H9 (cell line): ENCODE results near the gene PRR11. TPM values are rescaled to one million over a fixed set of nuclear protein-coding genes. Genes with fewer than 3 reads are reported as not detected.
A peak's percentile ranks its signal among the peaks of the same experiment; 100 is the strongest.

Source experiments
- DNase-seq: peaks from one replicate; pipeline ENCODE4 v3.0.0-alpha.2; 2017
- H2AFZ ChIP-seq: one replicate; pipeline ENCODE4 v1.6.1; 2013; ENCODE audit warnings: mild to moderate bottlenecking, low read length, control low read depth, moderate library complexity
- H2AK5ac ChIP-seq: 2 replicates; pipeline ENCODE4 v1.6.1; 2013; ENCODE audit warnings: low read length, control low read depth, mixed read lengths; ENCODE audit not compliant: insufficient read length
- H2BK120ac ChIP-seq: one replicate; pipeline ENCODE4 v1.6.1; 2013; ENCODE audit warnings: low read depth, mild to moderate bottlenecking, low read length, control low read depth, inconsistent platforms; ENCODE audit not compliant: poor library complexity, severe bottlenecking
- H2BK12ac ChIP-seq: 2 replicates; pipeline ENCODE4 v1.6.1; 2013; ENCODE audit warnings: low read length, control low read depth, mixed read lengths, low read depth; ENCODE audit not compliant: insufficient read length
- H2BK15ac ChIP-seq: 2 replicates; pipeline ENCODE4 v1.6.1; 2013; ENCODE audit warnings: low read depth, low read length, control low read depth
- H2BK20ac ChIP-seq: one replicate; pipeline ENCODE4 v1.6.1; 2013; ENCODE audit warnings: low read depth, mild to moderate bottlenecking, low read length, control low read depth, inconsistent platforms; ENCODE audit not compliant: poor library complexity, severe bottlenecking
- H2BK5ac ChIP-seq: 2 replicates; pipeline ENCODE4 v1.6.1; 2013; ENCODE audit warnings: low read length, control low read depth, mixed read lengths; ENCODE audit not compliant: insufficient read length
- H3K14ac ChIP-seq: 2 replicates; pipeline ENCODE4 v1.6.1; 2013; ENCODE audit warnings: low read length, control low read depth; ENCODE audit not compliant: insufficient read depth
- H3K18ac ChIP-seq: 2 replicates; pipeline ENCODE4 v1.6.1; 2013; ENCODE audit warnings: low read depth, mild to moderate bottlenecking, mixed read lengths, low read length, control low read depth; ENCODE audit not compliant: insufficient read length
- H3K23ac ChIP-seq: 2 replicates; pipeline ENCODE4 v1.6.1; 2013; ENCODE audit warnings: low read length, control low read depth, mixed read lengths, low read depth; ENCODE audit not compliant: insufficient read length
- H3K23me2 ChIP-seq: 2 replicates; pipeline ENCODE4 v1.6.1; 2013; ENCODE audit warnings: low read depth, mild to moderate bottlenecking, mixed read lengths, low read length, control low read depth; ENCODE audit not compliant: insufficient read length, poor library complexity, severe bottlenecking
- H3K27ac ChIP-seq: 2 replicates; pipeline ENCODE4 v1.5.1; 2013; ENCODE audit warnings: low read length, control low read depth, mixed read lengths, low read depth; ENCODE audit not compliant: insufficient read length
- H3K27me3 ChIP-seq: 2 replicates; pipeline ENCODE4 v1.6.1; 2013; ENCODE audit warnings: low read length, control low read depth, inconsistent platforms; ENCODE audit not compliant: insufficient read depth
- H3K4ac ChIP-seq: 2 replicates; pipeline ENCODE4 v1.6.1; 2013; ENCODE audit warnings: low read depth, mild to moderate bottlenecking, control low read depth, inconsistent platforms, low read length, moderate library complexity
- H3K4me1 ChIP-seq: 2 replicates; pipeline ENCODE4 v1.6.1; 2013; ENCODE audit warnings: low read length, control low read depth, inconsistent platforms; ENCODE audit not compliant: insufficient read depth
- H3K4me2 ChIP-seq: 2 replicates; pipeline ENCODE4 v1.6.1; 2013; ENCODE audit warnings: low read length, control low read depth, mixed read lengths; ENCODE audit not compliant: insufficient read length, insufficient read depth
- H3K56ac ChIP-seq: 2 replicates; pipeline ENCODE4 v1.6.1; 2013; ENCODE audit warnings: low read depth, mild to moderate bottlenecking, mixed read lengths, low read length, control low read depth; ENCODE audit not compliant: insufficient read length
- H3K79me1 ChIP-seq: 2 replicates; pipeline ENCODE4 v1.6.1; 2013; ENCODE audit warnings: low read depth, mild to moderate bottlenecking, moderate library complexity, low read length, control low read depth, inconsistent platforms; ENCODE audit not compliant: insufficient read depth, poor library complexity, severe bottlenecking
- H3K79me2 ChIP-seq: 2 replicates; pipeline ENCODE4 v1.6.1; 2013; ENCODE audit warnings: low read length, control low read depth, inconsistent platforms; ENCODE audit not compliant: insufficient read depth
- H3K9ac ChIP-seq: 2 replicates; pipeline ENCODE4 v1.6.1; 2013; ENCODE audit warnings: low read length, control low read depth, mixed read lengths; ENCODE audit not compliant: insufficient read length; ENCODE audit errors: extremely low read depth
- H3K9me3 ChIP-seq: one replicate; pipeline ENCODE4 v1.6.1; 2013; ENCODE audit warnings: low read depth, low read length, inconsistent platforms; ENCODE audit not compliant: control insufficient read depth
- H3T11ph ChIP-seq: one replicate; pipeline ENCODE4 v1.6.1; 2013; ENCODE audit warnings: mild to moderate bottlenecking, low read length, control low read depth, inconsistent platforms
- H4K20me1 ChIP-seq: one replicate; pipeline ENCODE4 v1.6.1; 2013; ENCODE audit not compliant: control insufficient read depth, insufficient read length, insufficient read depth
- H4K5ac ChIP-seq: 2 replicates; pipeline ENCODE4 v1.6.1; 2013; ENCODE audit warnings: low read depth, mild to moderate bottlenecking, mixed read lengths, low read length, control low read depth; ENCODE audit not compliant: insufficient read length
- H4K8ac ChIP-seq: replicated peaks from 2 replicates; pipeline ENCODE4 v1.6.1; 2013; ENCODE audit warnings: low read length, control low read depth, mixed read lengths, low read depth; ENCODE audit not compliant: insufficient read length
- H4K91ac ChIP-seq: 2 replicates; pipeline ENCODE4 v1.6.1; 2013; ENCODE audit warnings: low read depth, mild to moderate bottlenecking, moderate library complexity, mixed read lengths, low read length, control low read depth; ENCODE audit not compliant: insufficient read length
- H3K27ac Mint-ChIP-seq, 3 experiments: 2 replicates in 2 of 3; 3 replicates in 1 of 3; pipeline ENCODE4 v1.8.0; 2020 to 2021; ENCODE audit warnings: mixed read lengths in 3 of 3, mild to moderate bottlenecking in 1 of 3, moderate library complexity in 1 of 3
- H3K27me3 Mint-ChIP-seq: 2 replicates; pipeline ENCODE4 v1.8.0; 2021; ENCODE audit warnings: low read depth, mild to moderate bottlenecking, moderate library complexity, mixed read lengths
- H3K36me3 Mint-ChIP-seq, 3 experiments: 2 replicates in 2 of 3; 3 replicates in 1 of 3; pipeline ENCODE4 v1.8.0; 2020 to 2021; ENCODE audit warnings: low read depth in 3 of 3, mixed read lengths in 3 of 3; ENCODE audit not compliant: insufficient read depth in 1 of 3
- H3K4me1 Mint-ChIP-seq, 2 experiments: 2 replicates each; pipeline ENCODE4 v1.8.0; 2020; ENCODE audit warnings: mixed read lengths in 2 of 2
- H3K4me3 Mint-ChIP-seq, 2 experiments: 2 replicates in 1 of 2; 3 replicates in 1 of 2; pipeline ENCODE4 v1.8.0; 2020 to 2021; ENCODE audit warnings: mild to moderate bottlenecking in 2 of 2, mixed read lengths in 2 of 2, moderate library complexity in 1 of 2
- H3K9me3 Mint-ChIP-seq, 2 experiments: 2 replicates in 1 of 2; 3 replicates in 1 of 2; pipeline ENCODE4 v1.8.0; 2020; ENCODE audit warnings: mild to moderate bottlenecking in 2 of 2, mixed read lengths in 2 of 2, moderate library complexity in 1 of 2
- CTCF ChIP-seq: fragments of 200-600 bp; sonication (generic); conservative IDR thresholded peaks from 3 replicates; pipeline ENCODE4 v1.8.0; 2021; ENCODE audit warnings: antibody characterized with exemption, mild to moderate bottlenecking
- WGBS: extraction: QIAGEN DNeasy Blood & Tissue Kit; methylation state at CpG from one replicate; pipeline ENCODE4 v1.1.7; 2013; ENCODE audit warnings: missing lambda C conversion rate, low lambda C conversion rate, mixed read lengths; ENCODE audit not compliant: insufficient read length; ENCODE audit errors: extremely low coverage; 5-methylcytosine and 5-hydroxymethylcytosine counted together
- total RNA-seq: library from RNA; stranded (reverse); gene quantifications from 2 replicates; pipeline ENCODE4 v1.2.1, GENCODE V29; 2021

PRR11 gene
- total RNA-seq, 1 experiment from 2014 or later, result 70.7 TPM

- Histone ChIP-seq H2BK120ac (no peak overlapping the region), H2BK12ac (no peak overlapping the region), H3K4me2 (no peak overlapping the region), H4K5ac (no peak overlapping the region), H3K79me2 (peaks cover 13% of the 10 kb centered on the region; the same call in 1 of the 2 replicates), H3K79me1 (peaks cover 7% of the 10 kb centered on the region), H3K23ac (no peak overlapping the region), H3K9me3 (no peaks in the 10 kb centered on the region), H3K4me1 (no peaks in the 10 kb centered on the region), H3K18ac (no peak overlapping the region), H4K91ac (no peak overlapping the region), H2AK5ac (no peak overlapping the region), H2AFZ (no peak overlapping the region), H3K14ac (no peak overlapping the region), H3K9ac (no peak overlapping the region), H3T11ph (no peak overlapping the region), H2BK5ac (no peak overlapping the region), H2BK20ac (no peak overlapping the region), H4K8ac (no peak overlapping the region), H3K27ac (no peak overlapping the region), H3K4ac (no peak overlapping the region), H3K23me2 (no peaks in the 10 kb centered on the region), H4K20me1 (no peaks in the 10 kb centered on the region), H2BK15ac (no peak overlapping the region), H3K27me3 (no peaks in the 10 kb centered on the region), H3K56ac (no peak overlapping the region)
- H3K27ac Mint-ChIP-seq, result peak overlapping the region in 1 of 3 experiments; percentile 53; a peak in 1 of 7 replicates
- no peaks in the 10 kb centered on the region for H3K27me3 Mint-ChIP-seq
- H3K4me1 Mint-ChIP-seq, result peaks cover 18 to 23% of the 10 kb centered on the region in 2 experiments; a peak in 3 of 4 replicates
- WGBS, result no CpG with 5 or more reads among the region's 9 CpGs
- DNase-seq, result no peak
- H3K36me3 Mint-ChIP-seq, result peaks cover 0 to 22% (median 8%) of the 10 kb centered on the region in 3 experiments; a peak in 3 of 7 replicates
- H3K9me3 Mint-ChIP-seq, result no peaks in the 10 kb centered on the region
- no peak for TF ChIP-seq CTCF
- no peak overlapping the region for H3K4me3 Mint-ChIP-seq
These were observed 4.8 kb downstream of the PRR11 start for GRCh38 chr17:59160157-59161025.
